AG10803 (cell line): ENCODE data around the gene GALNT9.

ENCODE experiments used
- DNase-seq: peaks from one replicate; pipeline ENCODE4 v3.0.0; 2010; ENCODE audit warnings: low read depth
- H3K4me3 ChIP-seq: 2 replicates; pipeline ENCODE4 v1.5.1; 2011; ENCODE audit warnings: mild to moderate bottlenecking, low read length, control low read depth
- TF ChIP-seq, protein P1 (sequence below): conservative IDR thresholded peaks from 2 replicates; pipeline ENCODE4 v1.5.1; 2011; ENCODE audit warnings: mild to moderate bottlenecking, low read length, control low read depth, inconsistent platforms

The GALNT9 gene

DNA sequence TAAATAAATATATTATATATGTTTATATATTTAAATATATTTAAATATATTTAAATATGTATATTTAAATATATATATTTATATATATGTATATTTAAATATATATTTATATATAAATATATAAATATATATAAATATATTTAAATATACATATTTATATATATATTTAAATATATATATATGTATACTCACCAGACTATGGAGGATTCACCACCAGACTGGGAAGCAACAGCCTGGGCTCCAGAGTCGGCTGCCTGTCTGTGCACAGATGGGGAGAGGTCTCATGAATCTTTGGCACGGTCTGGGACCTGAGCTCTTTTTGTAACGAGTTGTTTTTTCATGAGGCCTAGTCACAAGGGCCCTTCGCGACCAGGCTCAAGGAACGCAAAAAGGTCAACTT, 163.8 kb downstream of the GALNT9 start:
- TF ChIP-seq, protein P1, sequence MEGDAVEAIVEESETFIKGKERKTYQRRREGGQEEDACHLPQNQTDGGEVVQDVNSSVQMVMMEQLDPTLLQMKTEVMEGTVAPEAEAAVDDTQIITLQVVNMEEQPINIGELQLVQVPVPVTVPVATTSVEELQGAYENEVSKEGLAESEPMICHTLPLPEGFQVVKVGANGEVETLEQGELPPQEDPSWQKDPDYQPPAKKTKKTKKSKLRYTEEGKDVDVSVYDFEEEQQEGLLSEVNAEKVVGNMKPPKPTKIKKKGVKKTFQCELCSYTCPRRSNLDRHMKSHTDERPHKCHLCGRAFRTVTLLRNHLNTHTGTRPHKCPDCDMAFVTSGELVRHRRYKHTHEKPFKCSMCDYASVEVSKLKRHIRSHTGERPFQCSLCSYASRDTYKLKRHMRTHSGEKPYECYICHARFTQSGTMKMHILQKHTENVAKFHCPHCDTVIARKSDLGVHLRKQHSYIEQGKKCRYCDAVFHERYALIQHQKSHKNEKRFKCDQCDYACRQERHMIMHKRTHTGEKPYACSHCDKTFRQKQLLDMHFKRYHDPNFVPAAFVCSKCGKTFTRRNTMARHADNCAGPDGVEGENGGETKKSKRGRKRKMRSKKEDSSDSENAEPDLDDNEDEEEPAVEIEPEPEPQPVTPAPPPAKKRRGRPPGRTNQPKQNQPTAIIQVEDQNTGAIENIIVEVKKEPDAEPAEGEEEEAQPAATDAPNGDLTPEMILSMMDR = no peak
- no peak overlapping the region for H3K4me3 ChIP-seq
- no peak for DNase-seq

DNA sequence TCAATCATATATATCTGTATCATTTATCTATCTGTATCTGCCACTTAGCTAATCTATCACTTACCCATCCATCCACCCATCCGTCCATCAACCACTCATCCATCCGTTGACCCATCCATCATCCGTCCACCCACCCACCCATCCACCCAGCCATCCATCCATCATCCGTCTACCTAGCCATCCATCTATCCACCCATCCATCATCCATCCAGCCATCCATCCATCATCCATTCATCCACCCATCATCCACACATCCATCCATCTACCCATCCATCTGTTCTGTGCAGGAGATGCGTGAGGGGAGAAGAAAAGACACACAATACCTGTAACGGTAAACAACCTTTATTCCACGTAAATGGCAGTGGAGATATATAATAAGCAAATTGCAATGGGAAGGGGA, 165.0 kb downstream of the GALNT9 start:
- no peak overlapping the region for H3K4me3 ChIP-seq
- TF ChIP-seq, protein P1 = no peak
- no peak for DNase-seq

DNA sequence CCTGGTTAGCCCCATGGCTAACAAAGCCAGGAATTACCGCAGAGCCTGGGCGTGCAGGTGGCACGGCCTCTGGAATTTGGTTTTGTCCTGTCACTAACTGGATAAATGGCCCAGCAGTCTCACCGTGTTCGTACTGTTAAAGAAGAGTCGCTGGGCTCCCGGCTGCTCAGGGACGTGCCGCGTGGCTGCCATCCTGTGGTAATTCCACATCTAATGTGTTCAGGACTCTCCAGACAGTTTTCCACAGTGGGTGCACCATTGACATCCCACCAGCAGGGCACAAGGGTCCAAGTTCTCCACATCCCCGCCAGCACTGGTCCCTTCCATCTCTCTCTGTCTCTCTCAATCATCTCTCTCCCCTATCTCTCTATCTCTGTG, 165.5 kb downstream of the GALNT9 start:
- DNase-seq = no peak
- TF ChIP-seq, protein P1 = peak; percentile 22; the same call in 1 of the 2 replicates
- H3K4me3 ChIP-seq = no peak overlapping the region

DNA sequence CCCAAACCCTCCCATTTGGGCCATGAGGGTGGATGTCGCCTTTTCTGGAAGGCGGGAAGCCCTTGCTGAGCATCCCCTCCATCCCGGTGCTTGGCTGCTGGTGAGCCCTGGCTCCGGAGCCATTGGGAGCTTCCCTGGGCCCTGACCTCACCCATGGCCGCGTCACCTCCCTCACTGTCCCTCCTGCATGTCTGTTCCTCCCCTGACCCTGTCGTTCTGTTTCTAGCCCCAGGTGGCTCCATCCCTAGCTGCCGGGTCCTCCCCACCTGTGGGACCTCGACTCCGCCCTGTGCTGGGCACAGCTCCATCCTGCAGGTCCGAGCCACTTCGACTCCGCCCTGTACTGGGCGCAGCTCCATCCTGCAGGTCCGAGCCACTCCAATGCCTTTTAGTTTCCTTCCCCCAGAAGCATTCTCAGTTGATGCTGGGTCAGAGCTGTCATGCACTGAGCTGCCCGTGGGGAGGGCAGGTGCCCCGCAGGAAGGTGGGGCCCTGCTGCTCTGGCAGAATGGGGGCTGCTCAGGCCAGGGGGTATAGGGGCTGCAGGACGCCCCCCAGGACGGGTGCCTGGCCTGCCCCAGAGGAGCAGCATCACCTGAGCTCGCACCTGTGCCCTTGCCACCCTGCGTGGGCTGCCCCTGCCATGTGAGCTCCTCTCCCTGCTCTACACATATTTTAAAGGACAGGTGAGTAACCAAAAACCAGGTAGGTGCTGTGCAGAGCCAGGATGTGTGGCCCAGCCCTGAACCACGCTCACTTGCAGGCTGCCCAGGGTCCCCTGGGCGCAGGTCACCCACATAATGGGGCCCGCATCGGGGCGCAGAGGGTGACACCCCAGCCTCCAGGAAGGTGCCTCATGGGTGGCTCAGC, 166.1 kb downstream of the GALNT9 start:
- no peak for DNase-seq
- TF ChIP-seq, protein P1 = no peak
- H3K4me3 ChIP-seq = peak overlapping the region; percentile 24

DNA sequence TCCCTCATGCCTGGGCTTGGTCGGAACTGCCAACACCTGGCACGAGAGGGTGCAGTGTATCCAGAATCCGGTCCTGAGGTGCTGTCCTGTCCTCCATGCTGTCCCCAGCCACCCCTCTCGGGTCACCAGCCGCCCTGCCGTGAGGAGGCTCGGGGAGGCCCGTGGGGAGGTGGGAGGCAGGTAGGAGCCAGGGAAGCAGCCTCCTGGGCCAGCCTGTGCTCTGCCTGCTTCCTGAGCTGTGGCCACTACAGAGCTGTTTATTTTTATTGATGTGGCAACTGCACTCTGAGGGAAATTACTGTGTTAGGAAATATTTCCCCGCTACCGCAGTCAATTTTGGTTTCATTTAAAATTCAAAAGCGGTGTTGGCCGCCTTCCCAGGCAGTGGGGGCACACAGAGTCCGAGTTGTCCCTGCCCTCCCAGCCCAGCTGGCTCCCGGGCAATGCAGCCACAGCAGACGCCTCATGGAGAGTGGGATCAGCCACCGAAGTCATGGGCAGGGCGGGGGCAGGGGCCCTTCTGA, 166.8 kb downstream of the GALNT9 start:
- TF ChIP-seq, protein P1 = no peak
- peak overlapping the region; percentile 24 for H3K4me3 ChIP-seq
- DNase-seq = peak; percentile 86

DNA sequence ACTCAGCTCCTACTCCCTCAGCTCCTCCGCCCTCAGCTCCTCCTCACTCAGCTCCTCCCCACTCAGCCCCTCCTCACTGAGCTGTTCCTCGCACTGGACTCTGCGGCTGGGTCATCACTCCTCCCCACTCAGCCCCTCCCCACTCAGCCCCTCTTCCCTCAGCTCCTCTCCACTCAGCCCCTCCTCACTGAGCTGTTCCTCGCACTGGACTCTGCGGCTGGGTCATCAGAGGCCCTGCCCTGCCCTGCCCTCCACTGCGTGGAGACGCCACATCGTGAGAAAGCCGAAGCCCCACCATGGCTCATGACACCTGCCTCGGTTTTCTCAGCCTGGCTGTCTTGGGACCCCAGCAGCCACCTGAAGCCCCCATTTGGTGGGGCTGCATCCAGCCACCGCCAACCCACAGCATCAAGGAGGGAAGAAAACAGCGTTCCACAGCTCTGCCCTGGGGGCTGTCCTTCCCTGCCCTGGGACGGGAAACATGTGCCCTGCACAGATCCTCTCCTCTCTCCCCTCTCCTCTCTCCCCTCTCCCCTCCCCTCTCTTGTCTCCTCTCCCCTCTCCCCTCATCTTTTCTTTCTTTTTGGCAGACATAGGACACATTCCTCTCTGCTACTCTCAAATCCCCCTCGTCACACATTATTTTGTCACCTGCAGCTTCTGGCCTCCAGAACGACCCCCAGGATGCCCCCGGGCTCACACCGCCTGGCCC, 167.4 kb downstream of the GALNT9 start:
- no peak overlapping the region for H3K4me3 ChIP-seq

More for the DNA sequence above, 167.4 kb downstream of the GALNT9 start:
- TF ChIP-seq, protein P1 = no peak
- no peak for DNase-seq
